CD14-positive monocyte (primary cell): ENCODE data around the gene TSGA10IP. TPM values are rescaled to one million over a fixed set of nuclear protein-coding genes. Genes with fewer than 3 reads are reported as not detected.

ENCODE experiments used
- DNase-seq, 3 donors: peaks; one replicate each; pipeline ENCODE4 v3.0.0-alpha.2; 2011 to 2022
- H2AFZ ChIP-seq: 2 replicates; pipeline ENCODE4 v1.6.0; 2012; ENCODE audit warnings: mild to moderate bottlenecking, low read depth, low read length, inconsistent platforms; ENCODE audit not compliant: insufficient read depth, poor library complexity, severe bottlenecking
- H3K27ac ChIP-seq, 2 donors: 1 replicate in 1 of 2; 2 replicates in 1 of 2; pipeline ENCODE4 v1.5.1; 2012 to 2013; ENCODE audit warnings: low read length in 2 of 2, control low read depth in 1 of 2, inconsistent platforms in 1 of 2, low read depth in 1 of 2, mild to moderate bottlenecking in 1 of 2
- H3K27me3 ChIP-seq, 2 donors: one replicate each; pipeline versions ENCODE4 v1.6.0 to v1.6.1; 2011 to 2013; ENCODE audit warnings: low read length in 2 of 2; ENCODE audit not compliant: control insufficient read depth in 2 of 2, insufficient read depth in 2 of 2
- H3K36me3 ChIP-seq, 2 donors: replicated peaks in 1 of 2; 1 replicate in 1 of 2; 2 replicates in 1 of 2; pipeline versions ENCODE4 v1.5.1 to v1.6.1; 2012 to 2013; ENCODE audit warnings: low read length in 2 of 2, control low read depth in 1 of 2, inconsistent platforms in 1 of 2, mild to moderate bottlenecking in 1 of 2; ENCODE audit not compliant: insufficient read depth in 2 of 2, control insufficient read depth in 1 of 2
- H3K4me1 ChIP-seq, 2 donors: 1 replicate in 1 of 2; 2 replicates in 1 of 2; pipeline versions ENCODE4 v1.5.1 to v1.6.1; 2012 to 2013; ENCODE audit warnings: low read length in 2 of 2, control low read depth in 1 of 2, inconsistent platforms in 1 of 2, mild to moderate bottlenecking in 1 of 2, moderate library complexity in 1 of 2; ENCODE audit not compliant: insufficient read depth in 2 of 2, control insufficient read depth in 1 of 2
- H3K4me2 ChIP-seq: replicated peaks from 2 replicates; pipeline ENCODE3; 2012; ENCODE audit warnings: low read length, moderate library complexity, mild to moderate bottlenecking; ENCODE audit not compliant: poor library complexity, severe bottlenecking; ENCODE audit errors: extremely low read depth
- H3K4me3 ChIP-seq, 3 experiments: fragments of 200-600 bp in 1 of 3; sonication (generic) in 1 of 3; replicated peaks in 1 of 3; 1 replicate in 2 of 3; 2 replicates in 1 of 3; pipeline ENCODE4 v1.5.1; 2011 to 2013; ENCODE audit warnings: low read length in 3 of 3, mild to moderate bottlenecking in 3 of 3, control low read depth in 2 of 3, low read depth in 2 of 3, inconsistent platforms in 1 of 3, moderate library complexity in 1 of 3
- H3K79me2 ChIP-seq: 2 replicates; pipeline ENCODE4 v1.6.0; 2012; ENCODE audit warnings: mild to moderate bottlenecking, control low read depth, inconsistent platforms, low read length, moderate library complexity; ENCODE audit not compliant: insufficient read depth
- H3K9ac ChIP-seq: 2 replicates; pipeline ENCODE4 v1.6.0; 2017; ENCODE audit warnings: low read length, mild to moderate bottlenecking; ENCODE audit not compliant: insufficient read depth, poor library complexity, severe bottlenecking
- H3K9me3 ChIP-seq, 2 donors: replicated peaks in 1 of 2; 1 replicate in 1 of 2; 2 replicates in 1 of 2; pipeline versions ENCODE4 v1.5.1 to v1.6.1; 2012 to 2013; ENCODE audit warnings: low read length in 2 of 2, control low read depth in 1 of 2; ENCODE audit not compliant: control insufficient read depth in 1 of 2, insufficient read depth in 1 of 2
- H4K20me1 ChIP-seq: 2 replicates; pipeline ENCODE4 v1.6.0; 2012; ENCODE audit warnings: mild to moderate bottlenecking, low read length, control low read depth, moderate library complexity; ENCODE audit not compliant: insufficient read depth
- H3K27ac Mint-ChIP-seq, 7 donors: one replicate each; pipeline ENCODE4 v1.8.0; 2020; ENCODE audit warnings: mild to moderate bottlenecking in 7 of 7, mixed read lengths in 7 of 7, moderate library complexity in 6 of 7, inconsistent platforms in 2 of 7
- H3K27me3 Mint-ChIP-seq, 3 donors: one replicate each; pipeline ENCODE4 v1.8.0; 2021 to 2022; ENCODE audit warnings: low read depth in 3 of 3, mild to moderate bottlenecking in 3 of 3, mixed read lengths in 3 of 3, moderate library complexity in 3 of 3, inconsistent platforms in 1 of 3
- H3K36me3 Mint-ChIP-seq, 2 donors: one replicate each; pipeline ENCODE4 v1.8.0; 2020; ENCODE audit warnings: mixed read lengths in 2 of 2, inconsistent platforms in 1 of 2, mild to moderate bottlenecking in 1 of 2
- H3K4me1 Mint-ChIP-seq: one replicate; pipeline ENCODE4 v1.8.0; 2020; ENCODE audit warnings: mild to moderate bottlenecking, mixed read lengths
- H3K4me3 Mint-ChIP-seq, 2 donors: one replicate each; pipeline ENCODE4 v1.8.0; 2020; ENCODE audit warnings: mild to moderate bottlenecking in 2 of 2, mixed read lengths in 2 of 2, moderate library complexity in 1 of 2
- H3K9me3 Mint-ChIP-seq, 7 donors: one replicate each; pipeline ENCODE4 v1.8.0; 2020 to 2022; ENCODE audit warnings: mixed read lengths in 7 of 7, mild to moderate bottlenecking in 6 of 7, moderate library complexity in 6 of 7, inconsistent platforms in 2 of 7
- CTCF ChIP-seq: fragments of 200-600 bp; IDR thresholded peaks from one replicate; pipeline ENCODE4 v1.8.0; 2022; ENCODE audit warnings: antibody characterized with exemption, mild to moderate bottlenecking
- WGBS: methylation state at CpG from one replicate; pipeline ENCODE4 v1.1.5; 2013; ENCODE audit warnings: missing lambda C conversion rate; ENCODE audit not compliant: insufficient coverage; 5-methylcytosine and 5-hydroxymethylcytosine counted together
- intact Hi-C, 2 donors: fragments of 100-400 bp; cut with micrococcal nuclease; formaldehyde crosslinking; loops; one replicate each; pipeline versions ENCODE4 v1.15.0 to v1.15.1; 2023
- polyA plus RNA-seq, 3 donors: library from polyadenylated mRNA; depleted of rRNA in 1 of 3; unstranded in 2 of 3; stranded (reverse) in 1 of 3; fragments of 300-500 nt in 2 of 3; fragments of >200 nt in 1 of 3; fragmentation: Illumina TruSeq in 2 of 3; gene quantifications; 1 replicate in 2 of 3; 2 replicates in 1 of 3; pipeline ENCODE4 v1.2.3, GENCODE V29; 2012 to 2021

TSGA10IP gene
- polyA plus RNA-seq, 3 donors = 0.67 to 0.71 TPM; not detected in 1

DNA sequence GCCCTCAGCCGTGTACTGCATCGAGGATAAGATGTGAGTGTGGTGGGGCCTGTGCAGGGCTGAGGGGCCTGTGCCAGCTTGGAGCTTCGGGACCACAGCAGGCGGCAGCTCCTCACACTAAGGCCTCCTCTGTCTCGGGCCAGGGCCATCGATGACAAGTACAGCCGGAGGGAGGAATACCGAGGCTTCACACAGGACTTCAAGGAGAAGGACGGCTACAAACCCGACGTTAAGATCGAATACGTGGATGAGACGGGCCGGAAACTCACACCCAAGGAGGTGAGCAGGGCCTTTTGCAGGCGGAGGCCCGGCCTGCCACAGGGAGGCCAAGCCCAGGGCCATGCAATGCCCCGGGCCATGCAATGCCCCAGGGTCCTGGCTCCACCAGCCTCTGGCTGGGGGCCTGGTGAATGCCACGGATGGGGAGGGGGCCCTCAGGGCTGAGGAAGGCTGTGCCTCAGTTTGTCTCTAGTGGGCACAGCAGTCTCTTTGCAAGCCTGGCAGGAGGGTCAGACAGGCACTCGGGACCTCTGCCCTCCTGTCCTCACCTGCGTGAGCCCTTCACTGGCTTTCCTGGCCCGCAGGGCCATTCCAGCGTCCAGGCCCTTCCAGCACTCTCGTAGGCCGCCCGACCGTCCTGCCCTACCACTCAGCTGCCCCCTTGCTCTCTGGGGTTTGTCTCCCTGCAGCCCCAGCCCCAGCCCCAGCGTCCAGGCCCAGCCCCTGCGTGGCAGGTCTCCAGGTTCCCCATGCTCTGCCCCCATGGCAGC lies 32.5 kb downstream of the TSGA10IP start:
- Mint-ChIP-seq H3K9me3 (no peaks in the 10 kb centered on the region), H3K4me1 (no peaks in the 10 kb centered on the region), H3K4me3 (no peak overlapping the region), H3K27ac (peak overlapping the region in 1 of 7 donors; percentile 30), H3K36me3 (peaks cover 50 to 70% of the 10 kb centered on the region in 2 donors), H3K27me3 (peaks cover 0 to 4% (median 0%) of the 10 kb centered on the region in 3 donors)
- Histone ChIP-seq H2AFZ (no peak overlapping the region), H3K9ac (no peak overlapping the region), H4K20me1 (peaks cover 7% of the 10 kb centered on the region), H3K9me3 (no peaks in the 10 kb centered on the region), H3K27ac (no peak overlapping the region), H3K79me2 (no peaks in the 10 kb centered on the region), H3K4me2 (no peak overlapping the region), H3K4me1 (no peaks in the 10 kb centered on the region), H3K4me3 (no peak overlapping the region), H3K27me3 (no peaks in the 10 kb centered on the region), H3K36me3 (peaks cover 49 to 63% of the 10 kb centered on the region in 2 donors)
- intact Hi-C loops = no loop called here
- WGBS = 97% methylated on average over 28 of the region's 29 CpGs
- no peak for DNase-seq
- TF ChIP-seq CTCF = no peak

- H3K27me3 Mint-ChIP-seq = peaks cover 0 to 4% (median 0%) of the 10 kb centered on the region in 3 donors
- DNase-seq = no peak
- H3K36me3 ChIP-seq = peaks cover 43 to 55% of the 10 kb centered on the region in 2 donors
- H3K4me2 ChIP-seq = no peak overlapping the region
- peaks cover 43 to 65% of the 10 kb centered on the region in 2 donors for H3K36me3 Mint-ChIP-seq
- no peak overlapping the region for H2AFZ ChIP-seq
- no peaks in the 10 kb centered on the region for H3K9me3 Mint-ChIP-seq
- no peaks in the 10 kb centered on the region for H3K27me3 ChIP-seq
- no peaks in the 10 kb centered on the region for H3K4me1 Mint-ChIP-seq
- no peak overlapping the region for H3K9ac ChIP-seq
- H3K27ac ChIP-seq = no peak overlapping the region
- no peak for TF ChIP-seq CTCF
- H3K27ac Mint-ChIP-seq = peak overlapping the region in 2 of 7 donors; percentile 40 to 42
- peaks cover 7% of the 10 kb centered on the region for H4K20me1 ChIP-seq
- 98% methylated on average over 15 of the region's 34 CpGs for WGBS
- H3K4me1 ChIP-seq = no peaks in the 10 kb centered on the region
- no peaks in the 10 kb centered on the region for H3K79me2 ChIP-seq
- no peak overlapping the region for H3K4me3 ChIP-seq
- intact Hi-C loops = no loop called here
- H3K4me3 Mint-ChIP-seq = no peak overlapping the region
- no peaks in the 10 kb centered on the region for H3K9me3 ChIP-seq
These were observed 33.3 kb downstream of the TSGA10IP start for GRCh38 chr11:65978391-65979238.
